ENCODE data around the gene PRRT1B.

- TF ChIP-seq CTCF (IDR thresholded peaks at IDR 0.05; ENCODE audit: insufficient read depth, low read length, poor library complexity, severe bottlenecking): no peak
- no peak for TF ChIP-seq EZH2phosphoT487 (conservative IDR thresholded peaks at IDR 0.05; ENCODE audit: low read length)
Observed at GRCh38 chr9:131575946-131576853, 30.9 kb downstream of the PRRT1B start.
